HG03442 (cell line): ENCODE data around the gene RHOXF2.
"Not testable (repeated sequence)": the region's sequence is repeated elsewhere in the genome, so short reads cannot be mapped to it uniquely, and the experiment has no call there.

Source experiments
- ATAC-seq: cut with Tn5 transposase; IDR thresholded peaks from one replicate; pipeline ENCODE4 v1.9.1; 2021; ENCODE audit warnings: mild to moderate bottlenecking, moderate library complexity; ENCODE audit not compliant: unreplicated experiment

Gene RHOXF2

GRCh38 chrX:120196626-120197283 is 38.3 kb downstream of the RHOXF2 start:
- ATAC-seq, result not testable (repeated sequence)

- no peak for ATAC-seq
These were observed 42.4 kb downstream of the RHOXF2 start for GRCh38 chrX:120200851-120201250.

- no peak for ATAC-seq
These were observed 47.7 kb downstream of the RHOXF2 start for GRCh38 chrX:120205816-120206753.

DNA sequence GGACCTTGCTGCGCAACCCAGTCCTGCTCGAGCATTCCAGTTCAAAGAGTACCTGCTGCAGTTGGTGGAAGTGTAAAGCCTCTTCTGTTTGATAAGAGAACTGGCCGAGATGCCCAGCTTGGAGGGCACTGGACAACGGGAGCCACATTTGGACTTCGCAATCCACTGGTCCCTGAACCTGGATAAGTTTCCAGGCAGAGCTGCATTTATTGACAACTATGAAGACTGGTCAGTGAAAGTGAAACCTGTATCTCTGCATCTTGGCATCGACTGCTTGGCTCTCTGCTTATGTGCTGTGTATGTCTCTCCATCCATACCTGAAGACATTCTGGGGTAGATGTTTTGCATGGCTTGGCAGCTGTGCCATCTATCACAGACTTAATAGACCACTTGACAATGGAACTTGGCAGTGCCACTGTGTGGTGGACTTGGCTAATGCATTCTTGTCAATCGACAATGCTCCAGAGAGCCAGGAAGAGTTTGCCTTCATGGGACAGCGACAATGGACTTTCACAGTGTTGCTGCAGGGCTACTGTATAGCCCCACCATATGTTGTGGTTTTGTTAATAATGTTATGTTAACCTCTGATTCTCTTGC is 48.7 kb downstream of the RHOXF2 start:
- no peak for ATAC-seq

- peak; percentile 55 for ATAC-seq
These were observed 55.2 kb downstream of the RHOXF2 start for GRCh38 chrX:120213438-120214265.
